HPDE6-E6E7 (cell line): ENCODE data around the gene SLC39A1.
"Not testable (repeated sequence)": the region's sequence is repeated elsewhere in the genome, so short reads cannot be mapped to it uniquely, and the experiment has no call there.

ENCODE experiments used
- DNase-seq: peaks from one replicate; pipeline ENCODE4 v3.0.0; 2011; ENCODE audit warnings: missing footprints; ENCODE audit errors: extremely low spot score

Gene SLC39A1

GRCh38 chr1:153963030-153963849, at the start of gene SLC39A1:
Gene SLC39A1 (minus strand): TSS chr1:153963537. CDS start chr1:153962715, 822 bp downstream.
- DNase-seq: peak; percentile 94

GRCh38 chr1:154012543-154012942, 49.2 kb upstream of the SLC39A1 start:
- not testable (repeated sequence) for DNase-seq

GRCh38 chr1:154012129-154012528, 48.8 kb upstream of the SLC39A1 start:
- no peak for DNase-seq

- no peak for DNase-seq
Observed at GRCh38 chr1:154006136-154006535, 42.8 kb upstream of the SLC39A1 start.

- no peak for DNase-seq
Observed at GRCh38 chr1:154000420-154000819, 37.1 kb upstream of the SLC39A1 start.

GRCh38 chr1:153996882-153997281, 33.5 kb upstream of the SLC39A1 start:
- DNase-seq: not testable (repeated sequence)

GRCh38 chr1:153995640-153996039, 32.3 kb upstream of the SLC39A1 start:
- DNase-seq: no peak

GRCh38 chr1:153995202-153995601, 31.9 kb upstream of the SLC39A1 start:
- DNase-seq: no peak

GRCh38 chr1:153991806-153992205, 28.5 kb upstream of the SLC39A1 start:
- no peak for DNase-seq

GRCh38 chr1:153991151-153991630, 27.9 kb upstream of the SLC39A1 start:
- DNase-seq: no peak

GRCh38 chr1:153990468-153991150, 27.3 kb upstream of the SLC39A1 start, which contains the start of gene RPS27:
Gene RPS27 (plus strand): TSS chr1:153990762. CDS start chr1:153990797, 35 bp downstream.
- DNase-seq: peak; percentile 89

GRCh38 chr1:153987621-153988020, 24.3 kb upstream of the SLC39A1 start:
- no peak for DNase-seq

GRCh38 chr1:153985941-153986761, 22.8 kb upstream of the SLC39A1 start, which contains the start of gene RAB13:
Gene RAB13 (minus strand): TSS chr1:153986339. CDS start chr1:153986236, 103 bp downstream.
- peak; percentile 93 for DNase-seq

- DNase-seq: no peak
Observed at GRCh38 chr1:153985341-153985912, 22.1 kb upstream of the SLC39A1 start.

- DNase-seq: no peak
Observed at GRCh38 chr1:153984123-153984894, 21.0 kb upstream of the SLC39A1 start.

GRCh38 chr1:153981735-153982134, 18.4 kb upstream of the SLC39A1 start:
- not testable (repeated sequence) for DNase-seq

GRCh38 chr1:153979091-153979490, 15.8 kb upstream of the SLC39A1 start:
- not testable (repeated sequence) for DNase-seq

GRCh38 chr1:153978274-153978909, 15.1 kb upstream of the SLC39A1 start:
- DNase-seq: no peak

GRCh38 chr1:153977250-153978240, 14.2 kb upstream of the SLC39A1 start, which contains the start of gene JTB:
Gene JTB (minus strand): TSS chr1:153977674. CDS start chr1:153977252, 422 bp downstream.
- DNase-seq: peak; percentile 79
